ENCODE data around the gene LRPAP1. TPM values are rescaled to one million over a fixed set of nuclear protein-coding genes. Genes with fewer than 3 reads are reported as not detected.

Gene LRPAP1
- polyA plus RNA-seq, 12 donors, result 61.0 to 164 (median 71.7) TPM

- no peak for DNase-seq
Observed at GRCh38 chr4:3502941-3503936, 29.0 kb downstream of the LRPAP1 start.

DNA sequence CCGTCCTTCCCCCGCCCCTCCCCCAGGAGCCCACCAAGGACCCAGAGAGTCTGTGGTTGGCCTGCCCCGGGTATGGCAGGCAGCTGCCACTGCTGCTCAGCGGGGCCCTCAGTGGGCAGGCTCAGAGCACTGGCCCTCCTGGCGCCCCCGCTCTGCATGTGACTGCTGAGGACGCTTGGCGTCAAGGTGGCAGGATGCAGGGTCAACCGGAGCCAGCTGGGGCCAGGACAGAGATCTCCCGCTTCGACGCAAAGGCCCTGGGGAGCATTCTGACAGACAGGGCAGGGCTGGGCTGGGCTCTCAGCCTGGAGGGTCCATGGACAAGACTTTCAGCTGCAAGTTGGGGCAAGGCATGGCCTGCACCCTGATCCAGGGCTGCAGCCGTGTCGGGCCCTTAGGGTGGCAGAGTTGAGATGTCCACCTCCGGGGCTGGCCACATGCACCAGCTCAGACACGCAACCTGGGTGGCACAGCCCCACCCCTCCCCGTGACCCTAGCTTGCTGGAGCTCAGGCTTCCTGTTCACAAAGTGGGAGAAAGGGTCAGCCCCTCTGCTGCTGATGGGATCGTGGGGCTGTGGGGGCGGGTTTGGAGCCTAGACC, 30.3 kb downstream of the LRPAP1 start:
- DNase-seq, result no peak

GRCh38 chr4:3501126-3501824, 30.9 kb downstream of the LRPAP1 start:
- no peak for DNase-seq

GRCh38 chr4:3500634-3501101, 31.6 kb downstream of the LRPAP1 start:
- DNase-seq, result no peak

- no peak for DNase-seq
Observed at GRCh38 chr4:3500111-3500510, 32.1 kb downstream of the LRPAP1 start.

- DNase-seq, result no peak
Observed at GRCh38 chr4:3499710-3500109, 32.5 kb downstream of the LRPAP1 start.

- no peak for DNase-seq
Observed at GRCh38 chr4:3498901-3499510, 33.2 kb downstream of the LRPAP1 start.

DNA sequence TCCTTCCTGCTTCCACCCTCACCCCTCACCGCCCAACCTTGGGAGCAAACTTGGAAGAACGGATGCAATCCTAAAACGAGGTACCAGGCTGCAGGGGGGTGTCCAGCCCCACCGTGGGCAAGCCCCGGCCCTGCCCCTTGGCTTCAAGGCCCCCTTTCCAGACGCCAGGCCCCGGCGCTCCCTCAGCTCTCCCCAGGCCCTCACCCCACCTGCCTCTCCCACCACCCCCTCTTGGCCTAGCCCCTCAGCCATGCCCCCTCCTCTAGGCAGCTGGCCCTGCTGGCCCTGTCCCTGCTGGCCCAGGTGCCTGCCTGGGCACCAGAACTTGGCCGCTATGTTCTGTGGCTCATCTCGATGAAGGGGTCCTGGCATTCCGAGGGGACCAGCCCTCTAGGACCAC, 33.8 kb downstream of the LRPAP1 start:
- no peak for DNase-seq

DNA sequence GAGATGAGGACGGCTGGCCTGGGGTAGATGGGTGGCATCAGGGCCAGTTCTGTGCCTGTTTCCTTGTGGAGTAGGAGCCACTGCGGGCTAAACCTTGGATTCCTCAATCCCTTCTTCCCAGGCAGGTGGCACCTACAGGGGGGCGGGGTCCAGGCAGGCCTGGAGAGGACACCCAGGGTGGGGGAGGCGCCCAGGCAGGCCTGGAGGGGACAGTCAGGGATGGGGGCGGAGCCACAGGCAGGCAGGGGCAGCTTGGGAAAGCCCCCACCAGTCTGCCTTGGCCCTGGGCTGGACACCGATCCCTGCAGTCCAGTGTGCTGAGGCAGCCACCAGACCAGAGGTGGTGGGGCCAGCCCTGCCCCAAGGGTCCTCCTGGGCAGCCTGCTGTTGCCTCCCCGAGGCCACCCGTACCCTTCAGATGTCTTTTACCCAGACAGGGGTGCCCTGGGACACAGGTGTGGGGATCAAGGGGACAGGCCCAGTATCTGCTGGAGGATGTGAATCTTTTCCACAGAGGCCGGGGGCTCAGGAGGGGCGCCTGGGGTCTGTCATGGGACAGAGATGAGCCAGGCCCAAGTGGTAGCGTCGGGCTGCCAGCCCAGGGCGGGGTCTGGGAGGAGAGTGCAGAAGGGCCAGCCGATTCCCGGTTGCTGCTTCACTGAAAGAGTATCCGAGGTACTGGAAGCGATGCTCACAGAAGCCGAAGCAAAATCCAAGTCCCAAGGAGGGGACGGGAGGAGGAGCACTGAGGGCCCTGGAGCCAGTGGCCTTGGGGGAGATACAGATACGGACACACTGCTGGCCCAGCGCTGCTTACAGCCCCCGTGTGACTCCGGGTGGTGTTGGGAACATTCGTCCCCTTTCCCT, 34.5 kb downstream of the LRPAP1 start:
- no peak for DNase-seq

- DNase-seq, result no peak
Observed at GRCh38 chr4:3497095-3497494, 35.1 kb downstream of the LRPAP1 start.

DNA sequence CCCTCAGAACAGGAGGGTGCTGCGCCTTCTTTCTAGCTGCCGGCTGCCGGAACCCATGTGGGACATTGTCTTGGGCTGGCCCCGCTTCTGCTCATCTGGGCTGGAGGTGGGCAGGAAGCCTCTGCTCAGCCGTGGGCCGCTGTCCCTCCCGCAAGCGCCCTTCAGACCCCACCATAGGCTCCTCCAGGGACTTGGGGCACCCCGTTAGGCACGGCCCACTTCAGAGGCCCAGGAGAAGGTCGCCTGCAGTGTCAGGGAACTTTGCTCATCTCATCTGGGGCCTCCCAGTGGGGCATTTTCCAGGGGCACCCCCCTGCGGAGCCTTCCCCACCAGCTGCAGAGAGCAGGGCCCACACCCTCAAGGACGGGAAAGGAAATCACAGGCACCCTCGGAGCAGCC, 36.2 kb downstream of the LRPAP1 start:
- no peak for DNase-seq

- no peak for DNase-seq
Observed at GRCh38 chr4:3495204-3495975, 36.8 kb downstream of the LRPAP1 start.

- no peak for DNase-seq
Observed at GRCh38 chr4:3494462-3494871, 37.8 kb downstream of the LRPAP1 start.

GRCh38 chr4:3493720-3494461, 38.3 kb downstream of the LRPAP1 start:
- DNase-seq, result no peak

GRCh38 chr4:3492741-3493719, 39.2 kb downstream of the LRPAP1 start:
- DNase-seq, result no peak

- DNase-seq, result no peak
Observed at GRCh38 chr4:3491681-3492405, 40.4 kb downstream of the LRPAP1 start.

GRCh38 chr4:3489451-3489962, 42.7 kb downstream of the LRPAP1 start:
- DNase-seq, result no peak

Data from muscle of arm (tissue), 12 donors.